AG04450 (cell line): ENCODE data around the gene RNASE8. TPM values are rescaled to one million over a fixed set of nuclear protein-coding genes. Genes with fewer than 3 reads are reported as not detected.

Source experiments
- CTCF ChIA-PET: fragments of 300-600, 350-600 bp; formaldehyde crosslinking; extraction: SDS; loops from one replicate; lab custom pipeline; 2022; ENCODE audit warnings: antibody characterized with exemption, inconsistent platforms; lab: Charles Lee
- POLR2A ChIA-PET: fragments of 350-600 bp; formaldehyde crosslinking; extraction: SDS; loops from one replicate; lab custom pipeline; 2021; ENCODE audit warnings: antibody characterized with exemption, inconsistent platforms; lab: Yijun Ruan, JAX
- DNase-seq: peaks from one replicate; pipeline ENCODE4 v3.0.0-alpha.2; 2011; ENCODE audit warnings: low read depth, low spot score
- H3K27ac ChIP-seq: one replicate; pipeline ENCODE4 v1.5.1; 2012; ENCODE audit warnings: low read depth, low read length, control low read depth
- H3K27me3 ChIP-seq: one replicate; pipeline ENCODE4 v1.6.0; 2012; ENCODE audit warnings: low read length; ENCODE audit not compliant: control insufficient read depth, insufficient read depth
- H3K4me3 ChIP-seq: 2 replicates; pipeline ENCODE4 v1.5.1; 2011; ENCODE audit warnings: mild to moderate bottlenecking, low read depth, low read length, control low read depth
- H3K9me3 ChIP-seq: 2 replicates; pipeline ENCODE4 v1.5.1; 2012; ENCODE audit warnings: low read length; ENCODE audit not compliant: control insufficient read depth, insufficient read depth
- polyA plus RNA-seq: library from polyadenylated mRNA; depleted of rRNA; stranded (reverse); fragments of >200 nt; gene quantifications from 2 replicates; pipeline ENCODE4 v1.2.3, GENCODE V29; 2011
- TF ChIP-seq, protein P1 (sequence below): IDR thresholded peaks from 2 replicates; pipeline ENCODE4 v1.5.1; 2011; ENCODE audit warnings: low read depth, low read length, control low read depth, inconsistent platforms

RNASE8 gene
- polyA plus RNA-seq, 1 experiment = not detected

DNA sequence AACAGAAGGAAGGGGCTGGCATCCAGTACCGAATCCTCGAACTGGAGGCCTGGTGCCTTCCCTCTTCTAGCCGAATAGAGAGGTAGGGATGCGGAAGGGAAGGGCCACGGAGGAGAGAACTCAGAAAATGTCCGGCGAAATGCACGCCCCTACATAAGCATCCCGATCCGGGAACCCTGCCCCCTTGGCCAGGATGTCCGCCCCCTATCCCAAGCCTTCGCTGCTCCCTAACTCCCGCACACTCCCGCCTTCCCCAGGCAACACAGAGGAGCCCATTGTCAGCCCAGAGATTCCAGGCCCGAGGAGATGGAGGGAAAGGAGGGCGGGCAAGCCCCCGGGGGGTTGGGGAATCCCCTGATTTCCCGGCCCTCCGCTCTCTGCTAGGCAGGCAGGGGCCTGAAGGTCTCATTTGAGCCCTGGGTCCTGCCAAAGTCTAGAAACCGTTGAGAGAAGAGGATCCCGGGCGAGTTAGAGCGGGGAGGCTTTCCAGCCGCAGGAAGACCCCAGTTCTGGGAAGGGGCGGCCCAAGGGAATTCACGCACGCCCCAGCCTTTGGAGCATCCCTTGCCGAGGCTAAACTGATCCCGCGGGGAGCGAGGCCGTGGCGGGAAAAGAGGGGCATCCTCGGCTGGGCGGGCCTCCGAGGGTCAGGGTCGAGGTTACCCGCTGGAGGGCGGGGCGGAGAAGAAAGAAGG is 11.9 kb downstream of the RNASE8 start:
- ChIA-PET POLR2A (interaction anchor here (1.4 to 3.0 kb wide), 5 partner anchors 18 to 35 kb away, joined by 3 to 40 read pairs (median 11); no protein-coding TSS in a partner anchor), CTCF (interaction anchor here (0.6 to 9.0 kb wide), 20 partner anchors 11 to 379 kb away, joined by 3 to 153 read pairs (median 9); no protein-coding TSS in a partner anchor)
- DNase-seq = no peak
- TF ChIP-seq, protein P1, sequence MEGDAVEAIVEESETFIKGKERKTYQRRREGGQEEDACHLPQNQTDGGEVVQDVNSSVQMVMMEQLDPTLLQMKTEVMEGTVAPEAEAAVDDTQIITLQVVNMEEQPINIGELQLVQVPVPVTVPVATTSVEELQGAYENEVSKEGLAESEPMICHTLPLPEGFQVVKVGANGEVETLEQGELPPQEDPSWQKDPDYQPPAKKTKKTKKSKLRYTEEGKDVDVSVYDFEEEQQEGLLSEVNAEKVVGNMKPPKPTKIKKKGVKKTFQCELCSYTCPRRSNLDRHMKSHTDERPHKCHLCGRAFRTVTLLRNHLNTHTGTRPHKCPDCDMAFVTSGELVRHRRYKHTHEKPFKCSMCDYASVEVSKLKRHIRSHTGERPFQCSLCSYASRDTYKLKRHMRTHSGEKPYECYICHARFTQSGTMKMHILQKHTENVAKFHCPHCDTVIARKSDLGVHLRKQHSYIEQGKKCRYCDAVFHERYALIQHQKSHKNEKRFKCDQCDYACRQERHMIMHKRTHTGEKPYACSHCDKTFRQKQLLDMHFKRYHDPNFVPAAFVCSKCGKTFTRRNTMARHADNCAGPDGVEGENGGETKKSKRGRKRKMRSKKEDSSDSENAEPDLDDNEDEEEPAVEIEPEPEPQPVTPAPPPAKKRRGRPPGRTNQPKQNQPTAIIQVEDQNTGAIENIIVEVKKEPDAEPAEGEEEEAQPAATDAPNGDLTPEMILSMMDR = no peak
- H3K4me3 ChIP-seq = peak overlapping the region; percentile 82
- H3K27me3 ChIP-seq = no peaks in the 10 kb centered on the region
- H3K9me3 ChIP-seq = no peaks in the 10 kb centered on the region; the same call in 1 of the 2 replicates
- peak overlapping the region; percentile 70 for H3K27ac ChIP-seq

DNA sequence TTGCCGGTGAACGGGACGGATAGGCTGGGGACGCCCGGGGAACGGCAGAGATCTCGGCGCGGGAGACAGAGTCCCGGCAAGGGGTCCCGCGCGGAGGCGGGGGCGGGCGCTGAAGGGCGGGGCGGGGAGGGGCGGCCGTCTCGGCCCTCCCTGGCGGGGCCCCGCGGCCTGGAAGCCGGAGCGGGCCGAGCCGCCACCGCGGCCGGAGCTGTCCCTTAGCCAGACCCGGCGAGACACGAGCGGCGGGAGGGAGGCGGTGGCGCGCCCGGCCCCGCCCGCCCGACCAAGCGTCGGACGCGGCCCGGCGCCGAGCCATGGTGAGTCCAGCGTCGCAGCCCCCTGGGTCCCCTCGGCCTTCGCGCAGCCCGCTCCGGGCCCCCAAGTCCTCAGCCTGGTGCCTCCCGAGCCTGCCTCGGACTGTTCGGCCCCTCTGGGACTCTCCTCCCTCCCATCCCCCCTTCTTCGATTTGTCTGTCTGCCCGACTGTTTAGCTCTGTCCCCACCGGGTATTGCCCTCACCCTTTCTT is 12.5 kb downstream of the RNASE8 start, which contains the start of gene ARHGEF40:
Gene ARHGEF40 (plus strand): TSS at position 222 of the 527 bp plus-strand sequence. CDS start 93 bp downstream, at position 315.
- TF ChIP-seq, protein P1 = no peak
- Histone ChIP-seq H3K27ac (peak within 1 kb of the TSS; percentile 95), H3K27me3 (no peaks in the 10 kb centered on the region), H3K4me3 (peak within 1 kb of the TSS; percentile 82), H3K9me3 (no peaks in the 10 kb centered on the region; the same call in 1 of the 2 replicates)
- ChIA-PET CTCF (interaction anchor here (0.6 to 9.0 kb wide), 9 partner anchors 8 to 379 kb away, joined by 3 to 128 read pairs (median 28); no protein-coding TSS in a partner anchor), POLR2A (interaction anchor here (0.7 to 3.0 kb wide), 6 partner anchors 8 to 82 kb away, joined by 3 to 40 read pairs (median 8); no protein-coding TSS in a partner anchor)
- DNase-seq = no peak

DNA sequence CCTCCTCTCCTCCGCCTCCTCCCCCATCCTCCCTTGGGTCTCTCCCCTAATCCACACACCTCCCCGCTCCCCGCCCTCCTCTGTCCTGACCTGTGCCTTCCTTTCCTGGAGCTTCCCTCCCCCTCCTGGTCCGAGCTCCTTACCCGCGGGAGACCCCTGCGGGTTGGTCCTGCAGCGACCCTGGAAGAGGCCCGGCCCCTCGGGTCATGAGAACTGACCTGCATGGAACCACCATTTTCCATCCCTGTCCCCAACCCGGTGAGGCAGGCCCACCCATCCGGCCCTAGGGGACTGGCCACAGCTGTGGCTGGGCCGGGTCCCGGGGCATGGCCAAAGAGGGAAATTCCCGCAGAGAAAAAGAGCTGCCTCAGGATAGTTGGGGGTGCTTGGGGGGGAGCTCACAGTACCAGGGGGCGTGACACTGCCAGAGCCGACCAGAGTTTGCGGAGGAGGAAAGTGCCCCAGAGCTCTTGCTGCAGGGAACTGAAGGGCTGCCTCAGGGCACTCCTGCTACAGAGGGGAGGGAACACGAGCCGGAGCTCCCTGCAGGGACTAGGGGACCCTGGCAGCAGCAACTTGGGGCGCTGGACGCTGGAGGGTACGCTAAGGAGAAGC is 13.1 kb downstream of the RNASE8 start:
- ChIA-PET POLR2A (interaction anchor here (0.7 to 3.0 kb wide), 16 partner anchors 8 to 609 kb away, joined by 3 to 40 read pairs (median 4); partner anchors contain the start of gene SUPT16H), CTCF (interaction anchor here (0.8 to 9.0 kb wide), 11 partner anchors 9 to 371 kb away, joined by 3 to 128 read pairs (median 9); no protein-coding TSS in a partner anchor)
- Histone ChIP-seq H3K9me3 (no peaks in the 10 kb centered on the region; the same call in 1 of the 2 replicates), H3K27ac (peak overlapping the region; percentile 95), H3K27me3 (no peaks in the 10 kb centered on the region), H3K4me3 (peak overlapping the region; percentile 82)
- TF ChIP-seq, protein P1 = no peak
- no peak for DNase-seq

- ChIA-PET POLR2A (interaction anchor here (0.6 to 3.0 kb wide), 18 partner anchors 8 to 610 kb away, joined by 3 to 40 read pairs (median 4); partner anchors contain the start of genes RNASE4 and SUPT16H), CTCF (interaction anchor here (0.6 to 9.0 kb wide), 18 partner anchors 8 to 749 kb away, joined by 3 to 128 read pairs (median 6); no protein-coding TSS in a partner anchor)
- Histone ChIP-seq H3K27me3 (no peaks in the 10 kb centered on the region), H3K27ac (peak overlapping the region; percentile 95), H3K4me3 (peak overlapping the region; percentile 82), H3K9me3 (no peaks in the 10 kb centered on the region; the same call in 1 of the 2 replicates)
- TF ChIP-seq, protein P1 = no peak
- peak; percentile 88 for DNase-seq
Observed at GRCh38 chr14:21071225-21072030, 13.8 kb downstream of the RNASE8 start.
